CD4-positive, alpha-beta T cell treated with Interleukin-12 subunit alpha and Interleukin-12 subunit beta, for 1 hour (primary cell): Measurements from ENCODE around the gene AKIRIN1.
"Not testable (repeated sequence)": the region's sequence is repeated elsewhere in the genome, so short reads cannot be mapped to it uniquely, and the experiment has no call there.

Experiments
- DNase-seq: peaks from one replicate; pipeline ENCODE4 v3.0.0-alpha.2; 2020

The AKIRIN1 gene

GRCh38 chr1:39046613-39047210 lies 55.6 kb downstream of the AKIRIN1 start:
- no peak for DNase-seq

GRCh38 chr1:39047374-39048229 lies 56.5 kb downstream of the AKIRIN1 start:
- DNase-seq, result no peak

GRCh38 chr1:39048745-39049370 lies 57.8 kb downstream of the AKIRIN1 start:
- no peak for DNase-seq

GRCh38 chr1:39050001-39050400 lies 58.9 kb downstream of the AKIRIN1 start:
- no peak for DNase-seq

GRCh38 chr1:39051193-39051850 lies 60.2 kb downstream of the AKIRIN1 start:
- not testable (repeated sequence) for DNase-seq

GRCh38 chr1:39051956-39052355 lies 60.9 kb downstream of the AKIRIN1 start:
- no peak for DNase-seq

GRCh38 chr1:39055213-39055710 lies 64.2 kb downstream of the AKIRIN1 start:
- DNase-seq, result not testable (repeated sequence)
